Ovary (tissue), 9 donors: ENCODE data around the gene PCDHB14. TPM values are rescaled to one million over a fixed set of nuclear protein-coding genes. Genes with fewer than 3 reads are reported as not detected.
"Not testable (repeated sequence)": the region's sequence is repeated elsewhere in the genome, so short reads cannot be mapped to it uniquely, and the experiment has no call there.

ENCODE experiments used
- DNase-seq, 5 donors: peaks; one replicate each; pipeline ENCODE4 v3.0.0-alpha.2; 2019 to 2020
- H3K27ac ChIP-seq, 2 donors: fragments of 200-600 bp; one replicate each; pipeline versions ENCODE4 v1.5.1 to v1.8.0; 2019 to 2022
- H3K27me3 ChIP-seq: fragments of 200-600 bp; one replicate; pipeline ENCODE4 v1.8.0; 2022
- H3K36me3 ChIP-seq: fragments of 200-600 bp; sonication (generic); one replicate; pipeline ENCODE4 v1.5.1; 2019
- H3K4me1 ChIP-seq: one replicate; pipeline ENCODE4 v1.8.1; 2013; ENCODE audit warnings: mild to moderate bottlenecking, moderate library complexity; ENCODE audit not compliant: insufficient read depth
- H3K4me3 ChIP-seq: fragments of 200-600 bp; sonication (generic); one replicate; pipeline ENCODE4 v1.5.1; 2017
- H3K9me3 ChIP-seq, 2 donors: fragments of 200-600 bp in 1 of 2; sonication (generic) in 1 of 2; one replicate each; pipeline versions ENCODE4 v1.5.1 to v1.8.1; 2013 to 2019; ENCODE audit warnings: mild to moderate bottlenecking in 1 of 2, moderate library complexity in 1 of 2
- CTCF ChIP-seq, 3 donors: fragments of 450-650 bp in 2 of 3; fragments of 200-600 bp in 1 of 3; IDR thresholded peaks; one replicate each; pipeline versions ENCODE4 v1.5.1 to v1.8.0; 2016 to 2022; ENCODE audit warnings: antibody characterized with exemption in 3 of 3, mild to moderate bottlenecking in 1 of 3
- EP300 ChIP-seq: sonication (generic); formaldehyde crosslinking; IDR thresholded peaks from one replicate; pipeline ENCODE4 v1.6.1; 2017; ENCODE audit warnings: antibody characterized with exemption
- POLR2A ChIP-seq: fragments of 450-650 bp; IDR thresholded peaks from one replicate; pipeline ENCODE4 v1.6.1; 2017; ENCODE audit warnings: antibody characterized with exemption, mild to moderate bottlenecking, moderate library complexity
- WGBS, 3 donors: extraction: QIAGEN DNeasy Blood & Tissue Kit in 1 of 3; methylation state at CpG; one replicate each; pipeline versions ENCODE4 v1.1.5 to v1.1.7; 2013 to 2017; 5-methylcytosine and 5-hydroxymethylcytosine counted together
- intact Hi-C, 4 donors: fragments of 100-400 bp; cut with DNase I; formaldehyde crosslinking; loops; one replicate each; pipeline versions ENCODE4 v1.11.0 to v1.15.1; 2022 to 2023
- polyA plus RNA-seq, 2 donors: library from polyadenylated mRNA; stranded (reverse); fragments of 200-250 nt in 1 of 2; fragments of 350-450 nt in 1 of 2; fragmentation: Illumina TruSeq in 1 of 2; extraction: RNeasy Lipid Tissue Mini Kit (QIAGEN cat#74804) in 1 of 2; gene quantifications; one replicate each; pipeline ENCODE4 v1.2.3, GENCODE V29; 2013 to 2014
- total RNA-seq, 7 donors: library from RNA; depleted of rRNA in 2 of 7; stranded (reverse); fragments of >200 nt in 2 of 7; fragmentation: NEBNext Ultra II Directional in 3 of 7; extraction: Animal tissue kit (Norgen Biotek cat#: 25700) in 3 of 7; gene quantifications; one replicate each; pipeline versions ENCODE4 v1.1.0 to v1.2.4, GENCODE V29; 2016 to 2023
- donor health status: DM: no; HTN: no; CAD: no; lungs with moderate emphysema.
- donor health status: DM: no; HTN: no; CAD: no.
- donor health status: Bipolar disorder and iron deficiency.
- donor health status: DM: yes; HTN: yes; CAD: no.
- donor health status: DM: no; HTN: no; CAD: no.
- donor health status: DM: yes; HTN: yes; CAD: no.

The PCDHB14 gene
- total and polyA plus RNA-seq, 9 donors: 3.8 to 7.2 (median 5.3) TPM

DNA sequence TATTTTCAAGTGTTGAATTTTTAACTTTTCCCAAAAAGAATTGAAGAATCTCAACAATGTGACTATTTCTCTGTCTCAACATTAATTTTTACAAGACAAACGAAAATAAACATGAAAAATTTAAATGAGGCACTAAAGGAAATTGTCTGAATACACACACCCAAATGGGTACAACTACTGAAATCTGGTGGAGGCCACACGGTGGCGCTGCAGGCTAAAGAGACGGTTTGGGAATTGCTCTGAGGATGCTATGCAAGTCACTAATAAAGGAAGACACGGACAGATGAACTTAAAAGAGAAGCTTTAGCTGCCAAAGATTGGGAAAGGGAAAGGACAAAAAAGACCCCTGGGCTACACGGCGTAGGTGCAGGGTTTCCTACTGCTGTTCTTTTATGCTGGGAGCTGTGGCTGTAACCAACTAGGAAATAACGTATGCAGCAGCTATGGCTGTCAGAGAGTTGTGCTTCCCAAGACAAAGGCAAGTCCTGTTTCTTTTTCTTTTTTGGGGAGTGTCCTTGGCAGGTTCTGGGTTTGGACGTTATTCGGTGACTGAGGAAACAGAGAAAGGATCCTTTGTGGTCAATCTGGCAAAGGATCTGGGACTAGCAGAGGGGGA is 30.9 kb upstream of the PCDHB14 start, which contains the start of gene PCDHB10:
Gene PCDHB10 (plus strand): TSS at position 244 of the 616 bp plus-strand sequence. CDS start 200 bp downstream, at position 444.
- WGBS, 3 donors: 4 to 12% (median 7%) methylated on average over 10 of the region's 10 CpGs
- Histone ChIP-seq H3K27me3 (no peaks in the 10 kb centered on the region), H3K27ac (no peak within 1 kb of the TSS), H3K36me3 (no peaks in the 10 kb centered on the region), H3K4me1 (no peaks in the 10 kb centered on the region), H3K9me3 (peaks cover 0 to 10% of the 10 kb centered on the region in 2 donors), H3K4me3 (no peak within 1 kb of the TSS)
- TF ChIP-seq CTCF (IDR thresholded peaks at IDR 0.05) (no peak), POLR2A (no peak), EP300 (no peak)
- no peak for DNase-seq
- intact Hi-C loops: no loop called here

DNA sequence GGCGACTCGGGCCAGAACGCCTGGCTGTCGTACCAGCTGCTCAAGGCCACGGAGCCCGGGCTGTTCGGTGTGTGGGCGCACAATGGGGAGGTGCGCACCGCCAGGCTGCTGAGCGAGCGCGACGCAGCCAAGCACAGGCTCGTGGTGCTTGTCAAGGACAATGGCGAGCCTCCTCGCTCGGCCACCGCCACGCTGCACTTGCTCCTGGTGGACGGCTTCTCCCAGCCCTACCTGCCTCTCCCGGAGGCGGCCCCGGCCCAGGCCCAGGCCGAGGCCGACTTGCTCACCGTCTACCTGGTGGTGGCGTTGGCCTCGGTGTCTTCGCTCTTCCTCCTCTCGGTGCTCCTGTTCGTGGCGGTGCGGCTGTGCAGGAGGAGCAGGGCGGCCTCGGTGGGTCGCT is 28.8 kb upstream of the PCDHB14 start:
- H3K27ac ChIP-seq, H3K9me3 ChIP-seq, H3K36me3 ChIP-seq, H3K4me1 ChIP-seq, intact Hi-C loops, H3K4me3 ChIP-seq, DNase-seq, H3K27me3 ChIP-seq: not testable (repeated sequence)
- 18 to 39% (median 24%) methylated on average over 19 to 26 of the region's 37 CpGs for WGBS, 3 donors

- no peaks in the 10 kb centered on the region for H3K4me1 ChIP-seq
- TF ChIP-seq EP300 (no peak), CTCF (IDR thresholded peaks at IDR 0.05) (no peak), POLR2A (no peak)
- H3K36me3 ChIP-seq: no peaks in the 10 kb centered on the region
- intact Hi-C loops: no loop called here
- H3K4me3 ChIP-seq: no peak overlapping the region
- DNase-seq: no peak
- peaks cover 6 to 10% of the 10 kb centered on the region in 2 donors for H3K9me3 ChIP-seq
- H3K27ac ChIP-seq: no peak overlapping the region
- H3K27me3 ChIP-seq: no peaks in the 10 kb centered on the region
- WGBS, 3 donors: 42 to 63% (median 56%) methylated on average over 3 of the region's 3 CpGs
These were observed 26.8 kb upstream of the PCDHB14 start for GRCh38 chr5:141196363-141196762.

GRCh38 chr5:141199359-141200235 is 23.5 kb upstream of the PCDHB14 start, which contains the start of gene PCDHB11:
PCDHB11 (plus strand) TSS chr5:141199627; CDS start chr5:141199775, 148 bp downstream.
- peaks cover 6 to 18% of the 10 kb centered on the region in 2 donors for H3K9me3 ChIP-seq
- DNase-seq: no peak
- H3K4me3 ChIP-seq: no peak within 1 kb of the TSS
- TF ChIP-seq EP300 (no peak), CTCF (IDR thresholded peaks at IDR 0.05) (no peak), POLR2A (no peak)
- WGBS, 3 donors: 18 to 47% (median 45%) methylated on average over 21 of the region's 21 CpGs
- H3K36me3 ChIP-seq: no peaks in the 10 kb centered on the region
- H3K27me3 ChIP-seq: no peaks in the 10 kb centered on the region
- no peak within 1 kb of the TSS for H3K27ac ChIP-seq
- H3K4me1 ChIP-seq: no peaks in the 10 kb centered on the region
- intact Hi-C loops: no loop called here

DNA sequence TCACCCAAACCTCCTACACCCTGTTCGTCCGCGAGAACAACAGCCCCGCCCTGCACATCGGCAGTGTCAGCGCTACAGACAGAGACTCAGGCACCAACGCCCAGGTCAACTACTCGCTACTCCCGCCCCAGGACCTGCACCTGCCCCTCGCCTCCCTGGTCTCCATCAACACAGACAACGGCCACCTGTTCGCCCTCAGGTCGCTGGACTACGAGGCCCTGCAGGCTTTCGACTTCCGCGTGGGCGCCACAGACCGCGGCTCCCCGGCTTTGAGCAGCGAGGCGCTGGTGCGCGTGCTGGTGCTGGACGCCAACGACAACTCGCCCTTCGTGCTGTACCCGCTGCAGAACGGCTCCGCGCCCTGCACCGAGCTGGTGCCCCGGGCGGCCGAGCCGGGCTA is 22.0 kb upstream of the PCDHB14 start:
- peaks cover 6 to 23% of the 10 kb centered on the region in 2 donors for H3K9me3 ChIP-seq
- H3K27me3 ChIP-seq, H3K4me3 ChIP-seq, DNase-seq, H3K4me1 ChIP-seq, intact Hi-C loops, H3K36me3 ChIP-seq, H3K27ac ChIP-seq: not testable (repeated sequence)
- WGBS, 3 donors: 25 to 40% (median 28%) methylated on average over 18 to 27 of the region's 38 CpGs

GRCh38 chr5:141201646-141202045 is 21.5 kb upstream of the PCDHB14 start:
- H3K36me3 ChIP-seq, H3K27ac ChIP-seq, H3K4me3 ChIP-seq, H3K27me3 ChIP-seq, intact Hi-C loops, H3K4me1 ChIP-seq, DNase-seq: not testable (repeated sequence)
- 26 to 36% (median 29%) methylated on average over 8 to 31 of the region's 35 CpGs for WGBS, 3 donors
- H3K9me3 ChIP-seq: peaks cover 6 to 23% of the 10 kb centered on the region in 2 donors
